ENCODE data around the gene RESP18.
"Not testable (repeated sequence)": the region's sequence is repeated elsewhere in the genome, so short reads cannot be mapped to it uniquely, and the experiment has no call there.

The RESP18 gene

DNA sequence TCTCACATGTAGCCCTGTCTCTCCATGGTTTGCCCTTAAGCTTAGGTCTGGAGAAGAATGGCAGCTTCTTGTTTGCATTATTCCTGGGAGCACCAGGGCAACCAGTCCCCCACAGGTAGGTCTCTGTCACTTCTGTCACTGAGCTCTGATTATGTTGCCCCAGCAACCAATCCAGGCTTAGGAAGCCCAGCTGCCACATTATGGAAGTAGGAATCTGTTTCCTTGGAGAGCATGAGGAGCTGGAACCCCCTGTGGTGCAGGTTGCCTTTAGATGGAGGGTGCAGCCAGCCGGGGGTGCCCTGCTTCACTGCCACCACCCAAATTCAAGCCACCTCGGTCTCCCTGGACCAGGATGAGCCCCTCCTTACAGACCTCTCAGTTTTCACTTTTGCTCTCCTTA lies 4.8 kb downstream of the RESP18 start:
- DNase-seq (ENCODE audit: insufficient read length, low spot score): no peak
- no peak for FAIRE-seq

DNA sequence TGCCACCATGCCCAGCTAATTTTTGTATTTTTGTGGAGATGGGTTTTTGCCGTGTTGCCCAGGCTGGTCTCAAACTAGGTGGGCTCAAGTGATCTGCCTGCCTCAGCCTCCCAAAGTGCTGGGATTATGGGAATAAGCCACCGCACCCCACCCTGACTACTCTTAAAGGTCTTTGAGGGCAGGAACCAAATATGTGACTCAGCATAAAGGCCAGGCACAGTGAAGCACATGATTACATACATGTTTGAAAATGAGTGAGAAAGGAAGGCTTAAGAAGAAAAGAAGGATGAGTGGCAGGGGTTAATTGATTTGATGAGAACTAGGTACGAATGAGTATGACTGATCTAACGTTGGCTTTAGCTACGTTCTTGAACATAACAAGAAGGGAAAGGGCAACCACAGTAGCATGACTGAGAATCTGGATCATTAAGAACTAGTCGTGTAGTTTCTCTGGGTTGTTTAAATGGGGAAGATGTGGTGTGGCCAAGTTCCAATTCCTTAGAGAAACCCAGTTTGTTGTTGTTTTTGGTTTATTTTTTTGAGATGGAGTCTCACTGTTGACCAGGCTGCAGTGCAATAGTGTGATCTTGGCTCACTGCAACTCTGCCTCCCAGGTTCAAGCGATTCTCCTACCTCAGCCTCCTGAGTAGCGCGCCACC lies 6.8 kb downstream of the RESP18 start:
- FAIRE-seq: no peak
- DNase-seq (ENCODE audit: insufficient read length, low spot score): no peak

DNA sequence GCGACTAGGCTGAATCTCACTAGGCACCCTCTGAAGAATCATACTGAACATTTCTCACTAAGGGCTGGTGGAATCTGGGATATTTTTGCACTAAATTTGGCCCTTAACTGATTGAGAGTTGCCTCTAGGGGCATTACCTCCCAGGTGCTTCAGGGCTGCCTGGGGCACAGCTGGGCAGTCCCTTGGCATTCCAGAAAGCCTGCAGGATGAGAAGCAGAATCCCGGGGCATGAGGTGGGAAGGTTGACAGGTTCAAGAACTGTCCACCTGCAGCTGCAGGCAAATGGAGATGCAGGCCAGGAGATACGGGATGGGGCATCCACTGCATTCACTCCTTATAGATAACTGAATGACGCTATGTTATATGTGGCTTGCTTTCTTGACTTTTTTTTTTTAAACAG lies 7.4 kb downstream of the RESP18 start:
- FAIRE-seq (no peak), DNase-seq (ENCODE audit: insufficient read length, low spot score) (no peak)

- no peak for FAIRE-seq
- DNase-seq (ENCODE audit: insufficient read length, low spot score): no peak
These were observed 9.1 kb downstream of the RESP18 start for GRCh38 chr2:219323434-219323833.

DNA sequence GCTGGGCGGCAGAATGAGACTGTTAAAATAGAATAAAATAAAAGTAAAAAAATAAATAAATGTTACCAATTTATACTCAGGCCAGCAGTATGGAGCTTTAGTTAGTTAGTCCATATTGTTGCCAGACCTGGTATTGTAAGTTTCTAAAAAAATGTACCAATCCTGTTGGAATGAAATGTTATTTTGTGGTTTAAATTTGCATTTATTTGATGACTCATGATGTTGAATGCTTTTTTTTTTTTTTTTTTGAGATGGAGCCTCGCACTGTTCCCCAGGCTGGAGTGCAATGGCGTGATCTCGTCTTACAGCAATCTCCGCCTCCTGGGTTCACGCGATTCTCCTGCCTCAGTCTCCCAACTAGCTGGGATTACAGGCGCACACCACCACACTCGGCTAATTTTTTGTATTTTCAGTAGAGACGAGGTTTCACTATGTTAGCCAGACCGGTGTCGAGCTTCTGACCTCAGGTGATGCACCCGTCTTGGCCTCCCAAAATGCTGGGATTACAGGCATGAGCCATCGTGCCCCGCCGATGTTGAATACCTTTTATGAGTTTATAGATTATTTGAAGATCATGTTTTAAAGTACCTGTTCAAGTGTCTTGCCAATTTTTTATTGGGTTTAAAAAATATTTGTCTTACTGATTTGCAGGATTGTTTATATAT lies 17.6 kb downstream of the RESP18 start:
- DNase-seq (ENCODE audit: insufficient read length, low spot score): no peak
- no peak for FAIRE-seq

- FAIRE-seq; DNase-seq (ENCODE audit: insufficient read length, low spot score): not testable (repeated sequence)
These were observed 19.8 kb downstream of the RESP18 start for GRCh38 chr2:219312683-219313263.

DNA sequence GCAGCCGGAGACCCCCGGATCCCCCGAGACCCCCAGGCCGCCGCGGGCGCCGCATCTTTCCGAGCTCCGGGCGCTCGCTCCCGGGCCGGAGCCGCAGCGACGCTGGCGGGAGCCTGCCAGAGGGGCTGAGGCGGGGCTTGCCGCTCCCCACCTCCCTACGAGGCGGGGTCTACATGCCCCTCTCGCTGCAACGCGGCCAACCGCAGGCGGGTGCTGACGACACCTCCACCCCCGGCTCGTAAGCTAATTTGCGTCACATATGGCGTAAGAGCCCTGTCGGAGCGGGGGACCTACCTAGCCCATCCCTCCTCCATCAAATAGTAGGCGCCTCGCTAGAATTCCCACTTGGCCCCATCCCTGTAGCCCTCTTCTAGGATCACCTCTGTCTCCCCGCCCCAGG lies 23.3 kb downstream of the RESP18 start, which contains the start of gene PTPRN:
TSS of gene PTPRN (minus strand) at position 124 of the 400 bp plus-strand sequence. CDS start at position 55, 69 bp downstream.
- FAIRE-seq (no peak), DNase-seq (ENCODE audit: insufficient read length, low spot score) (no peak)

DNA sequence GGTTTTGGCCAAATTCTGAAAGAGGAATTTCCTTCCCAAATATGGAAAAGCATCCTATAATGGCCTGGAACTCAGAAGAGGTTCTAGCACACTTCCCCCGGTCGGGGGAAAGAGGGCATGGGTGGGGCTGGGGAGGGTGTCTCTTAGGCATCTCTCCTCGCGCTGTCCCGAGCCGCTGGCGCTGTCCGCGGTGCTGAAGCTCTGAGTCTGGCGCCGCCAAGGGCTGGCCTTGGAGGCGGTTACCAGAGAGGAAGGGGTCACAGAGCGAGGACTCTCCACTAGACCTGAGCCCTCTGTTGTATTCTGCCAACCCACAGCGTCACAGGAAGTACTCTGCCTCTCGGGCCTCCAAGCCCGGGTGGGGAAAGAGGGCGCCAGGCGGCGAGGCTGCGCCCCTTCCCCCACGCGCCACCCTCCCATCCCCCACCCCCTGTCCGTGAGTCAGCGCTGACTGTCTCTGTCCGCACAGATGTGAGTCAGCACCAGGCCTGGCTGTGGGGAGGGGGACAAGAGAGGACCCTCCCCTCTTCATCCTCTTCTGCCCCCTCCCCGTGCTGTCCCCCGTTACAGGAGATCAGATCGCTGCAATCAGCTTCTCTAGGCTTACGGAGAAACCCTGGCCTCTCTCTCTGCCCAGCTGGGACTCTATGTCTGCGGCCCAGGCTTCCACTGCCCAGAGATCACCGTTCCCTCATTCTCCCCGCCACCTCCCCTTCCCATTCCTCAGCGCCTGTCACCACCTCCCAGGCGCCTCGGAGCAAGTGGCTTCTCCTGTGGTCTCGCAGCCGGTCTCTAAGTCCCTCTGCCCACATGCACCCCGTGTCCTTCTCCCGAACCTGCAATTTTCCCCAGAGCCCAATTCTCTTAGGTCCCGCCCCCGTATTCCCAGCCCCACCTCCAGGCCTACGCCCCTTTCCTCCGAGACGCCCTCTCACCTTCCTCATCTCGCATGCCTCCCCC lies 24.1 kb downstream of the RESP18 start:
- DNase-seq (ENCODE audit: insufficient read length, low spot score): peak; percentile 81
- FAIRE-seq: no peak

- no peak for DNase-seq (ENCODE audit: insufficient read length, low spot score)
- no peak for FAIRE-seq
These were observed 26.5 kb downstream of the RESP18 start for GRCh38 chr2:219306047-219306446.

GRCh38 chr2:219304223-219304622 lies 28.3 kb downstream of the RESP18 start:
- DNase-seq (ENCODE audit: insufficient read length, low spot score) (no peak), FAIRE-seq (no peak)

- DNase-seq (ENCODE audit: insufficient read length, low spot score) (no peak), FAIRE-seq (no peak)
These were observed 30.1 kb downstream of the RESP18 start for GRCh38 chr2:219302412-219302968.

- no peak for DNase-seq (ENCODE audit: insufficient read length, low spot score)
- FAIRE-seq: no peak
These were observed 32.5 kb downstream of the RESP18 start for GRCh38 chr2:219300022-219300421.

GRCh38 chr2:219299372-219299760 lies 33.2 kb downstream of the RESP18 start:
- no peak for FAIRE-seq
- DNase-seq (ENCODE audit: insufficient read length, low spot score): no peak

- FAIRE-seq (peak; percentile 93), DNase-seq (ENCODE audit: insufficient read length, low spot score) (peak; percentile 94)
These were observed 33.7 kb downstream of the RESP18 start for GRCh38 chr2:219298759-219299371.

GRCh38 chr2:219297766-219298456 lies 34.6 kb downstream of the RESP18 start:
- no peak for FAIRE-seq
- no peak for DNase-seq (ENCODE audit: insufficient read length, low spot score)

- no peak for FAIRE-seq
These were observed 35.7 kb downstream of the RESP18 start for GRCh38 chr2:219296631-219297391.

DNA sequence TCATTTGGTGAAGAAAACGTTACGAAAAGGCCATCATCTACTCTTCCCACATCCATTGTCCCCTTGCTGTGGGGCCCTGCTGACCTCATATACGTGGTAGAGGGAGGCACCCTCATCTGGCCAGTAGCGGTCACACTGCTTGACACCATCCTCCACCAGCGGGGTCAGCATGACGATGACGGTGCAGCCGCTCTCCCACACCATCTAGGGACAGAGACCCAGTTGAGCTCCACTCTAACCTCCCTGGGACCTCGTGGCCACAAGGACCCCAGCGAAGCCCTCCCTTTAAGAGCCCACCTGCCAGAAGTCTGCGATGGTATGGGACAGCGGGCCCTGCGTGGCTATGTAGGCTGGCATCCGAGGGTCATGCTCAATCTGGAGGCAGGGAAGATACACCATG lies 36.4 kb downstream of the RESP18 start:
- no peak for FAIRE-seq
- no peak for DNase-seq (ENCODE audit: insufficient read length, low spot score)

More at GRCh38 chr2:219296631-219297391, 35.7 kb downstream of the RESP18 start:
- no peak for DNase-seq (ENCODE audit: insufficient read length, low spot score)
